Breast epithelium (tissue), 4 donors: ENCODE results near the gene EIF3I. TPM values are rescaled to one million over a fixed set of nuclear protein-coding genes. Genes with fewer than 3 reads are reported as not detected.
A peak's percentile ranks its signal among the peaks of the same experiment; 100 is the strongest.

Source experiments
- DNase-seq, 2 donors: peaks; one replicate each; pipeline ENCODE4 v3.0.0-alpha.2; 2019; ENCODE audit warnings: low spot score in 2 of 2
- H3K27ac ChIP-seq, 2 donors: fragments of 200-600 bp; sonication (generic) in 1 of 2; one replicate each; pipeline ENCODE4 v1.5.1; 2016 to 2019; ENCODE audit warnings: mild to moderate bottlenecking in 1 of 2
- H3K27me3 ChIP-seq, 2 donors: fragments of 200-600 bp; sonication (generic) in 1 of 2; one replicate each; pipeline versions ENCODE4 v1.5.1 to v1.6.0; 2017 to 2019; ENCODE audit warnings: control low read depth in 1 of 2, mild to moderate bottlenecking in 1 of 2
- H3K36me3 ChIP-seq: fragments of 200-600 bp; one replicate; pipeline ENCODE4 v1.5.1; 2019
- H3K4me1 ChIP-seq, 2 donors: fragments of 200-600 bp; sonication (generic); one replicate each; pipeline ENCODE4 v1.5.1; 2016 to 2019; ENCODE audit warnings: control low read depth in 1 of 2
- H3K4me3 ChIP-seq, 3 donors: fragments of 200-600 bp; sonication (generic); 1 replicate in 2 of 3; 2 replicates in 1 of 3; pipeline ENCODE4 v1.5.1; 2016 to 2019; ENCODE audit warnings: mild to moderate bottlenecking in 3 of 3, moderate library complexity in 2 of 3
- H3K9me3 ChIP-seq, 2 donors: fragments of 200-600 bp; sonication (generic) in 1 of 2; one replicate each; pipeline ENCODE4 v1.5.1; 2016 to 2019; ENCODE audit warnings: control low read depth in 1 of 2
- POLR2A ChIP-seq: fragments of 450-650 bp; IDR thresholded peaks from one replicate; pipeline ENCODE4 v1.6.1; 2016; ENCODE audit warnings: antibody characterized with exemption, mild to moderate bottlenecking, moderate library complexity
- POLR2AphosphoS5 ChIP-seq, 3 donors: sonication (generic); formaldehyde crosslinking; IDR thresholded peaks; one replicate each; pipeline ENCODE4 v1.6.1; 2017; ENCODE audit warnings: antibody characterized with exemption in 3 of 3
- intact Hi-C: fragments of 100-400 bp; cut with DNase I; formaldehyde crosslinking; loops from one replicate; pipeline ENCODE4 v1.15.1; 2023; ENCODE audit warnings: low total_unique reads
- total RNA-seq, 3 donors: library from RNA; depleted of rRNA; stranded (reverse); fragments of >200 nt; gene quantifications; one replicate each; pipeline ENCODE4 v1.1.0, GENCODE V29; 2016
- TF ChIP-seq, protein P1 (sequence below), 3 donors: fragments of 450-650 bp; IDR thresholded peaks; one replicate each; pipeline ENCODE4 v1.5.1; 2016 to 2017; ENCODE audit warnings: antibody characterized with exemption in 3 of 3, mild to moderate bottlenecking in 3 of 3, moderate library complexity in 3 of 3

EIF3I gene
- total RNA-seq, 3 donors from 2014 or later, result 177 to 222 (median 190) TPM

DNA sequence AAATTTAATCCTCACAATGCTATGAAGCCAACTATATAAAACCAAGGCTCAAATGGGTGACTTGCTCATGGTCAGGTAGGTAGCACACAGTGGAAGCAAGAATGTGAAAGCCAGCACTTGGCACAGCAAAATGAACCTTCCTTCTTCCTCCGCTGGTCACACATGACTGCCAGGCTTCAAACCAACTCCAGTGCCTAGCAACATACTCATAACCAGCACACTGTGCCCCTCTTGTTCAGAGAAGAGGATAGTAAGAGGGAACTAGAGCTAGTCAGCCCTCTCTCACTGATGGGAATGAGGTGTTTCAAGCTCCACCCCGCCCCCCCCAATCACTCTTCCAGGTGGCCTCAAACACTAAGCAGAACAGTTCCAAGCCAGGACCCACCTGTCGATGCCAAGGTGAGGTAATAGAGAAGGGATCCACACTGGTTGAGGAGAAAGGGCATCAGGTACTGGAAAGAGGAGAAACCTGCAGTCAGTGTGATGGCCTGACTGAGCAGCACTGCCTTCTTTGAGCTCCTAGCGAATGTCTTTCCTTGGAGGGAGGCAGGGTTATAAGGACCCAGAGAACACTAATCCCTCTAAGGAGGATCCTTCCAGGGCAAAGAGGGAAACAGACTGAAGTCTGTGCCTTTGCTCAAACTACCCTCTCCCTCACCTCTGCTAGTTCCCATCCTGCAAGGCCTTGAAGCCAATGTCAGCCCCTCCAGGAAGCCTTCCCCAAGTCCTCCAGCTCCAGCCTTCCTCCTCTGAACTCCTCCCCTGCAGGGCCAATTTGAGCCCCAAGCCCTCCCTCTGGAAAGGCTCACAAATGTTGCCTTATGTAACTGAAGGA is 1.2 kb upstream of the EIF3I start:
- no peaks in the 10 kb centered on the region for H3K9me3 ChIP-seq
- no peaks in the 10 kb centered on the region for H3K27me3 ChIP-seq
- intact Hi-C loops, result no loop called here
- H3K4me3 ChIP-seq, result peak overlapping the region; percentile 66 to 92 (median 85)
- H3K36me3 ChIP-seq, result no peaks in the 10 kb centered on the region
- H3K27ac ChIP-seq, result peak overlapping the region in 1 of 2 donors; percentile 97
- no peak for DNase-seq
- TF ChIP-seq POLR2AphosphoS5 (IDR thresholded peaks at IDR 0.05), result no peak
- TF ChIP-seq, protein P1, sequence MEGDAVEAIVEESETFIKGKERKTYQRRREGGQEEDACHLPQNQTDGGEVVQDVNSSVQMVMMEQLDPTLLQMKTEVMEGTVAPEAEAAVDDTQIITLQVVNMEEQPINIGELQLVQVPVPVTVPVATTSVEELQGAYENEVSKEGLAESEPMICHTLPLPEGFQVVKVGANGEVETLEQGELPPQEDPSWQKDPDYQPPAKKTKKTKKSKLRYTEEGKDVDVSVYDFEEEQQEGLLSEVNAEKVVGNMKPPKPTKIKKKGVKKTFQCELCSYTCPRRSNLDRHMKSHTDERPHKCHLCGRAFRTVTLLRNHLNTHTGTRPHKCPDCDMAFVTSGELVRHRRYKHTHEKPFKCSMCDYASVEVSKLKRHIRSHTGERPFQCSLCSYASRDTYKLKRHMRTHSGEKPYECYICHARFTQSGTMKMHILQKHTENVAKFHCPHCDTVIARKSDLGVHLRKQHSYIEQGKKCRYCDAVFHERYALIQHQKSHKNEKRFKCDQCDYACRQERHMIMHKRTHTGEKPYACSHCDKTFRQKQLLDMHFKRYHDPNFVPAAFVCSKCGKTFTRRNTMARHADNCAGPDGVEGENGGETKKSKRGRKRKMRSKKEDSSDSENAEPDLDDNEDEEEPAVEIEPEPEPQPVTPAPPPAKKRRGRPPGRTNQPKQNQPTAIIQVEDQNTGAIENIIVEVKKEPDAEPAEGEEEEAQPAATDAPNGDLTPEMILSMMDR (IDR thresholded peaks at IDR 0.05), result no peak
- TF ChIP-seq POLR2A, result no peak
- H3K4me1 ChIP-seq, result peaks cover 10% of the 10 kb centered on the region in 2 donors

DNA sequence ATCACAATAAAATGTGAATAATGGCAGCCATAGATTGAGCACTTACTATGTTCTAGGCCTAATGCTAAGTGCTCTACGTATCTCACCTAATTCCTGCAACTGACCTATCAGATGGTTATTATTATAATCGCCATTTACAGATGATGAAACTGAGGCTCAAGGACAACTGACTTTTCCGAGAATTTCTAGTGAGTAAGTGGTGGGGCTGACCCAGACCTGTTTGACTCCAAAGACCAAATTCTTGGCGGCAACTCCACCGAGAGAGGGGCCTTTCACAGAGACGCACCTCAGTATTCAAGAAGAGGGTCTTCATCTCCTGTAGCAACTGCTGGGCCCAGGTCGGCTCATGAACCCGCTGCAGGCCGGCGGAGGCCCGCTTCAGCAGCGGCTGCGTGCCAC is 627 bp upstream of the EIF3I start:
- Histone ChIP-seq H3K27ac (peak overlapping the region; percentile 97), H3K27me3 (no peaks in the 10 kb centered on the region), H3K9me3 (no peaks in the 10 kb centered on the region), H3K36me3 (no peaks in the 10 kb centered on the region), H3K4me1 (peaks cover 10% of the 10 kb centered on the region in 2 donors), H3K4me3 (peak overlapping the region; percentile 66 to 92 (median 85))
- intact Hi-C loops, result no loop called here
- TF ChIP-seq POLR2A, result no peak
- no peak for TF ChIP-seq POLR2AphosphoS5 (IDR thresholded peaks at IDR 0.05)
- TF ChIP-seq, protein P1 (IDR thresholded peaks at IDR 0.05), result no peak
- no peak for DNase-seq

DNA sequence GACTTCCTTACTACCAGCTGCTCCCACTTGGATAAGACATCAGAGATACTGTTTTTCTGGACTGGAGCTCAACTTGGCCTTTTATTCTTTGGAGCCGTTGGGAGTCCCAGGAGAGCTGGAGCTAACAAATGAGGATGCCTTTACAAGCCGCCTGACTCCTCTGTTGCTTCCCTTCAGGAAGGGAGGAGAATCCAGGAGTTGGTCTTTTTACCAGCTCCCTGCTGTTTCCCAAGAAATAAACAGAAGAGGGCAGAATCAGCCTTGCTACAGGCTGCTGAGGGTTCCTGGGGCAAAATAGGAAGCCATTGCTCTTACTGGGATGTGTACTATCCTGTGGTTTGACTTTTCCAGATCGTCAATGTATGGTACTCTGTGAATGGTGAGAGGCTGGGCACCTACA is 1.5 kb downstream of the EIF3I start:
- peaks cover 6% of the 10 kb centered on the region for H3K36me3 ChIP-seq
- peaks cover 10% of the 10 kb centered on the region in 2 donors for H3K4me1 ChIP-seq
- peak overlapping the region in 2 of 3 donors; percentile 66 to 92 for H3K4me3 ChIP-seq

DNA sequence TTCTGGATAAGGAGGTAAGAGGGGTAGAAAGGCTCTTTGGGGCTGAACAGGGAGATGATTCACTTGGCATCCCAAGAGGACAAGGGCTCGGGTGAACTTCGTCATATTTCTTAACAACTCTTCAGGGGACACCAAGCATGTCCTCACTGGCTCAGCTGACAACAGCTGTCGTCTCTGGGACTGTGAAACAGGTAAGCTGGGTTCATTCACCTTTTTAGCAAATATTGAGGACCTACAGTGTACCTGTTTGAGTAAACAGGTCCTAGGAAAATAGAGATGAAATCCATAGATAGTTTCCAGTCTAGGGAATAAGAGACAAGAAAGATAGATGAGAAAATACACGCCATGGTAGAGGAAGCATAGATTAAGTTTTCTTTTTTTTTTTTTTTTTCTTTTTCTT is 2.1 kb downstream of the EIF3I start:
- intact Hi-C loops, result no loop called here

More for the DNA sequence above, 1.5 kb downstream of the EIF3I start:
- Histone ChIP-seq H3K9me3 (no peaks in the 10 kb centered on the region), H3K27ac (peak overlapping the region; percentile 97), H3K27me3 (no peaks in the 10 kb centered on the region)
- TF ChIP-seq POLR2AphosphoS5 (IDR thresholded peaks at IDR 0.05) (no peak), POLR2A (no peak)
- TF ChIP-seq, protein P1 (IDR thresholded peaks at IDR 0.05), result no peak
- DNase-seq, result no peak
- intact Hi-C loops, result no loop called here

More for the DNA sequence above, 2.1 kb downstream of the EIF3I start:
- Histone ChIP-seq H3K9me3 (no peaks in the 10 kb centered on the region), H3K27ac (peak overlapping the region; percentile 97), H3K4me1 (peaks cover 10% of the 10 kb centered on the region in 2 donors), H3K36me3 (peaks cover 12% of the 10 kb centered on the region), H3K4me3 (peak overlapping the region in 1 of 3 donors; percentile 15), H3K27me3 (no peaks in the 10 kb centered on the region)
- TF ChIP-seq, protein P1 (IDR thresholded peaks at IDR 0.05), result no peak
- no peak for TF ChIP-seq POLR2A
- no peak for TF ChIP-seq POLR2AphosphoS5 (IDR thresholded peaks at IDR 0.05)
- DNase-seq, result no peak
